C4-2B (cell line): ENCODE data around the gene DNAAF2.
A peak's percentile ranks its signal among the peaks of the same experiment; 100 is the strongest.

Experiments
- H3K27ac ChIP-seq: fragments of 450-650 bp; 2 replicates; pipeline ENCODE4 v1.5.1; 2017
- ZFX ChIP-seq: fragments of 450-650 bp; IDR thresholded peaks from 2 replicates; pipeline ENCODE4 v1.6.1; 2017
- TF ChIP-seq, protein P1 (sequence below): fragments of 450-650 bp; conservative IDR thresholded peaks from 2 replicates; pipeline ENCODE4 v1.5.1; 2017; ENCODE audit warnings: mild to moderate bottlenecking

DNAAF2 gene

DNA sequence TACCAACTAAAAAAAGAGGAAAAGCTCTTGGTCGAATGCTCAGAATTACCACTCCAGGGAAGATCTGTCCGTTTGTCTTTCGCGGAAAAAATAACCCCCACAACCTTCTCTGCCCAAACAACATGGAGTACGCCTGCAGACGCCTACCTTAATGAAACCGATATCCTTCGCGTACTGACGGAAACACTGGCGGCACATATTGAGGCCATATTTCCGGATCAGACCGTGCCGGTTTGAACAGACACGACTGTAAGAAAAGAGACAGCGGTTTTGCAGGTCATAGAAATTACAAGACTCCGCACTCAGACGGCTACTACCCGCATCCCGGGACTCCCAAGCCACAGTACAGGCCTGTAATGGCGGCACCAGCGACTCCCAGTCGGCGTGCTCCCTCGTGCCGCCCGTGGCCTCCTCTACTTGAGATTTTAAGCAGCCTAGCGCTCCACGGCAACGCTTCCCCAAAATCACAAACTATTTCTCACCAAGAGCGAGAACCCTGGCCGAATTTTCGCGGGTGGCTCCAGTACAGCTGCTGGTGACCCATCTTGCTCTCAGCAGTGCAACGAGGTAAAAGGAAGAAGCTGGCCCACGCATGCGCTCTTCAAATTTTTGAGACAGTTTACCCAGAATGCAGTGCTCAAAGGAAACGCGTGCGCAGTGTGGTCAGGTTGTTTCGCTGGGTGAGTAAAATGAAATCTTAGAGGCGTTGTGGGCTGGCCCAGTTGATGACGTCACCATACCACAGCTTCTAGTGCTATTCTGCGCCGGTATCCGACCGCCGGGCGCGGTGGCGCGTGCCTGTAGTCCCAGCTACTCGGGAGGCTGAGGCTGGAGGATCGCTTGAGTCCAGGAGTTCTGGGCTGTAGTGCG, 49.0 kb downstream of the DNAAF2 start, which contains the start of gene RPS29:
RPS29 (minus strand) TSS at position 578 of the 870 bp plus-strand sequence; CDS start at position 544, 34 bp downstream.
- TF ChIP-seq ZFX: peak; percentile 92
- TF ChIP-seq, protein P1, sequence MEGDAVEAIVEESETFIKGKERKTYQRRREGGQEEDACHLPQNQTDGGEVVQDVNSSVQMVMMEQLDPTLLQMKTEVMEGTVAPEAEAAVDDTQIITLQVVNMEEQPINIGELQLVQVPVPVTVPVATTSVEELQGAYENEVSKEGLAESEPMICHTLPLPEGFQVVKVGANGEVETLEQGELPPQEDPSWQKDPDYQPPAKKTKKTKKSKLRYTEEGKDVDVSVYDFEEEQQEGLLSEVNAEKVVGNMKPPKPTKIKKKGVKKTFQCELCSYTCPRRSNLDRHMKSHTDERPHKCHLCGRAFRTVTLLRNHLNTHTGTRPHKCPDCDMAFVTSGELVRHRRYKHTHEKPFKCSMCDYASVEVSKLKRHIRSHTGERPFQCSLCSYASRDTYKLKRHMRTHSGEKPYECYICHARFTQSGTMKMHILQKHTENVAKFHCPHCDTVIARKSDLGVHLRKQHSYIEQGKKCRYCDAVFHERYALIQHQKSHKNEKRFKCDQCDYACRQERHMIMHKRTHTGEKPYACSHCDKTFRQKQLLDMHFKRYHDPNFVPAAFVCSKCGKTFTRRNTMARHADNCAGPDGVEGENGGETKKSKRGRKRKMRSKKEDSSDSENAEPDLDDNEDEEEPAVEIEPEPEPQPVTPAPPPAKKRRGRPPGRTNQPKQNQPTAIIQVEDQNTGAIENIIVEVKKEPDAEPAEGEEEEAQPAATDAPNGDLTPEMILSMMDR: no peak
- peak within 1 kb of the TSS; percentile 97 for H3K27ac ChIP-seq

DNA sequence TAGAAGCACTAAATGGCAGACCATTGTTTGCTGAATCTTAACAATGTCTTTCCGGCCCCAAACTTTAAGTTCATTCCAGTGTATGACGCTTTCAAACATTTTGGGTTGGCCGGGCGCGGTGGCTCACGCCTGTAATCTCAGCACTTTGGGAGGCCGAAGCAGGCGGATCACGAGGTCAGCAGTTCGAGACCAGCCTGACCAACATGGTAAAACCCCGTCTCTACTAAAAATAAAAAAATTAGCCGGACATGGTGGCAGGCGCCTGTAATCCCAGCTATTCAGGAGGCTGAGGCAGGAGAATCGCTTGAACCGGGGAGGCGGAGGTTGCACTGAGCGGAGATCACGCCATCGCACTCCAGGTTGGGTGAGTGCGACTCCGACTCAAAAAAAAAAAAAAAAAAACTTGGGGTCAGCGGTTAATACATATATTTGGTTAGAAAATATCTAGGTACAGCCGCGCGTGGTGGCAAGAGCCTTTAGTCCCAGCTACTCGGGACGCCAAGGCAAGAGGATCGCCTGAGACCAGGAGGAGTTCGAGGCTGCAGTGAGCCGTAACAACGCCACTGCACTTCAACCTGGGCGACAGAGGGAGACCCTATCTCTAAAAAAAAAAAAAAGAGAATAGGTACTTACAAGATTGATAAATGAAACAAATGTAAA, 49.9 kb downstream of the DNAAF2 start:
- H3K27ac ChIP-seq: peak overlapping the region; percentile 97

DNA sequence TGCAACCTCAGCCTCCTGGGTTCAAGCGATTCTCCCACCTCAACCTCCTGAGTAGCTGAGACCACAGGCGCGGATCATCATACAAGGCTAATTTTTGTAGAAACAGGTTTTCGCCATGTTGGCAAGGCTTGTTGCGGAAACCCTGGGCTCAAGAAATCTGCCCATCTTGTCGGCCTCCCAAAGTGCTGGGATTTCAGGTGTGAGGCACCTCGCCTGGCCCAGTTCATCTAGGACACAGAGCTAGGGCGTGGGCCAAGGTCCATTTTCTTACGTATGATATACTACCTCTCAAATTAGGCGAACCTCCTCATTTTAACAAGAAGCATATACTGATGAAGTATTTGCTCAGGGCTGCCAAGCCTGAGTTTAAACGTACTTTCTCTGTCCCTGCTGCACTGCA, 51.0 kb downstream of the DNAAF2 start:
- TF ChIP-seq, protein P1: no peak
- no peak for TF ChIP-seq ZFX
- H3K27ac ChIP-seq: peak overlapping the region; percentile 97; the same call in 1 of the 2 replicates

DNA sequence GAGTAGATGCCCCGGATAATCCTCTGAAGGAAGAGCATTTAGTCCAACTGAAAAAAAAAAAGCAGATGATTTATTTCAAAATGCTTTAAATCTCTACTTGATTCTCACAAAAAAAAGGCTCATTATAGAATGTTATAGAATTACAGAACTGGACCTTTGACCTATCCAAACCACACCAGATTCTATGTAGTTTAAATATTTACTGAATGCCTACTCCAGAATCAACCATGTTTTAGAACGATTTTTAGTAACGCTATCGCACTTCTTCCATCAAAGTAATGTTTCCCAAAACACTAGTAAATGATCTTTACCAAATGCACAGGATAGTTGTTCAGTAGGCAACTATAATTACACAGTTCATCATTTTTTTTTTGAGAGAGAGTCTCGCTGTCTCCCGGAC, 51.4 kb downstream of the DNAAF2 start:
- H3K27ac ChIP-seq: no peak overlapping the region; the same call in 1 of the 2 replicates
- TF ChIP-seq, protein P1: no peak
- TF ChIP-seq ZFX: no peak

DNA sequence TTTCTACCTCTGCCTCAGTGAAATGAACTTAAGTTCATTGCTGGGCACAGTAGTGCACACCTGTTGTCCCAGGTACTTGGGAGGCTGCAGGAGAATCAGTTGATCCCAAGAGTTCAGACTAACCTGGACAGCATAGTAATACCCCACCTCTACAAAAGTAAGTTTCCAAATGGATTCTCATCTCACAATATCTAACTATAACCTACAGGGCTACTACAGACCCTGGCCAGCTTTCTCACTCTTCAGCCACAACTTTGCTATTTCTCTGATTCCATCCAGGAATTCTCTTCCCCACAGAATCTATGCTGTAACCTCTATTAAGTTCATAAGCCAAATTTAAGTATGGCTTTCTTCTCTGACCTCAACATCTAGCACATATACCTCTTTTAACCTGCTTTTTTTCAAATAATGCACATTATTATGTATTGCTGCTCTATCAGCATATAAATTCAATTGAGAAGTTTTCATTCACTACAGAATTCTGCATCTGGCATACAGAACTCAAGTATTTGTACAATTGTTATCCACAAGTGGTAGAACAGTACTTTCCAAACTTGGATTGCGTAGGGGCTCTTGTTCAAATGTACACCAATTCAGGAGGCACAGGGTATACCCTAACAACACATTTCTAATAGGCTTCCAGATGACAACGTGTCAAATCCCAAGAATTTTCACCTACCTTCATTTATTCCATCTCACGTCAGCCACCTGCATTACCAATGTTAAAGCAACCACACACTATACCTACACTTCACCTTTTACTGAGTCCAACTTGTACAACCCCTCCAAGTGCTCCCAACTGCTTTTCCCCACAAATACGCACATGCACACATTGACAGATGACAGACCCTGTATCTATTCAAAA, 52.7 kb downstream of the DNAAF2 start:
- TF ChIP-seq ZFX: no peak
- TF ChIP-seq, protein P1: no peak
- no peak overlapping the region for H3K27ac ChIP-seq

DNA sequence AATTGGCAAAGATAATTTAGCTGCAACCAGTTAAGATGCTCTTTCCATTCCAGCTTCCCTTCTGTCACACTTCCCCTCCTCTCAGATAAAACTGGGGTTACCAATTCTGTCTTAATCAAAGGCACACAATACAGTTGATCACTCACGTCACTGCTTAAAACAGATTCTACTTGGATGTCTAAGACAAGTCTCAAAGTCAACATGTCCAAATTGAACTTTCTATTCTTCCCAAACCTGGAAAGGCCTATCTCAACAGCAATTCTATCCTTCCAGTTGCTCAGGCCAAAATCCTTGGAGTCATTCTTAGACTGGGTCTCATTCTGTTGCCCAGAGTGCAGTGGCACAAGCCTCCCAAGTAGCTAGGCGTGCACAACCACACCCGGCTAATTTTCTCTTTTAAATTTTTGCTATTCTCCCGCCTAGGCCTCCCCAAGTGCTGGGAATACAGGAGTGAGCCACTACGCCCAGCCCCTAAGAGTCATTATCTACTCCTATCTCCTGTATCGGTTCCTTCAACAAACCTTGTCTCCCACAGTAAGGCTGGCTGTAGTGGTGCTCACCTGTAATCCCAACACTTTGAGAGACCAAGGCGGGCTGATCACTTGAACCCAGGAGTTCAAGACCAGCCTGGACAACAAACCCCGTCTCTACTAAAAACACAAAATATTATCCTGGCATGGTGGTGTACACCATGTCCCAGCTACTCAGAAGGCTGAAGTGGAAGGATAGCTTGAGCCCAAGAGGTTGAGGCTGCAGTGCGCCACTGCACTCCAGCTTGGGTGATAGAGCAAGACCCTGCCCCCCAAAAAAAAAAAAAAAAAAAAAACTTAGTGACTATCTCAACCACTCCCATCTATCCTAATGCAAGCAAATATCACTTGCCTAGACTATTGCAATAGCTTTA, 53.6 kb downstream of the DNAAF2 start:
- TF ChIP-seq ZFX: no peak
- TF ChIP-seq, protein P1: no peak
- no peak overlapping the region for H3K27ac ChIP-seq

DNA sequence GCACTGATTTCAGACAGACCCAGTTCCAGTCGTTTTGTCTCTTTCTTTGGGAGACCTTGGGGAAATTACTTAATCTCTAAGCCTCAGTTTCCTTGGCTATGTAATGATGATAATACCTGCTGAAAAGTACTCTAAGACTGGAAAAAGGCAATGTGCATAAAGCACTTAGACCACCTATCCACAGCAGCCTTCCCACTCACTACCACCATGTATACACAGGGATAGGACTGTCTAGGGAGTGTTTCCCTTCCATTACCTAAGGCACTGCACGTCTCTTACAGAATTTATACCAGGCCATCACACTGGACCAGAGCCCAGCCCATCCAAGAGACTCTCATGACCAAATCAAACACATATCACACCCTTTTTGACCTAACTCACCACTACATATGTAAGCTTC, 55.2 kb downstream of the DNAAF2 start:
- TF ChIP-seq ZFX: no peak
- TF ChIP-seq, protein P1: no peak
- no peak overlapping the region for H3K27ac ChIP-seq
